GM23338 (cell line): ENCODE results near the gene FYB2.

Experiments
- CTCF ChIP-seq, 2 experiments: fragments of 200-600 bp in 1 of 2; sonication (generic) in 1 of 2; conservative IDR thresholded peaks; 2 replicates each; pipeline versions ENCODE4 v1.5.1 to v1.6.1; 2016 to 2017; ENCODE audit warnings: antibody characterized with exemption in 2 of 2, low read depth in 2 of 2, mild to moderate bottlenecking in 2 of 2, moderate library complexity in 1 of 2
- EZH2 ChIP-seq: fragments of 200-600 bp; sonication (generic); IDR thresholded peaks from one replicate; pipeline ENCODE4 v1.8.0; 2017; ENCODE audit warnings: antibody characterized with exemption, mild to moderate bottlenecking, low read depth; ENCODE audit not compliant: unreplicated experiment
- JUNB ChIP-seq: IDR thresholded peaks from one replicate; pipeline ENCODE4 v1.6.1; 2016; ENCODE audit warnings: antibody characterized with exemption; ENCODE audit not compliant: unreplicated experiment
- NANOG ChIP-seq: IDR thresholded peaks from 2 replicates; pipeline ENCODE4 v1.6.1; 2016; ENCODE audit warnings: antibody characterized with exemption, borderline replicate concordance
- POLR2AphosphoS5 ChIP-seq: IDR thresholded peaks from 2 replicates; pipeline ENCODE4 v1.6.1; 2016; ENCODE audit warnings: antibody characterized with exemption, low read depth

GRCh38 chr1:56825436-56825835 is 6.2 kb upstream of the FYB2 start:
- TF ChIP-seq POLR2AphosphoS5 (no peak), CTCF (conservative IDR thresholded peaks at IDR 0.05; ENCODE audit: low read depth in 2 of 2) (no peak), JUNB (no peak), NANOG (no peak), EZH2 (no peak)
